GM23338 (cell line): ENCODE results near the gene MYCBP2. TPM values are rescaled to one million over a fixed set of nuclear protein-coding genes. Genes with fewer than 3 reads are reported as not detected.

Source experiments
- ATAC-seq: fragments of 200-7000 bp; cut with Tn5 transposase; 3 replicates; pipeline ENCODE4 v1.9.1; 2020
- DNase-seq: peaks from one replicate; pipeline ENCODE4 v3.0.0-alpha.2; 2015; ENCODE audit warnings: low spot score
- H2AFZ ChIP-seq: fragments of 200-600 bp; sonication (generic); 2 replicates; pipeline ENCODE4 v1.8.0; 2016; ENCODE audit warnings: antibody characterized with exemption, mild to moderate bottlenecking, moderate library complexity
- H3F3A ChIP-seq: fragments of 200-600 bp; sonication (generic); replicated peaks from 2 replicates; pipeline ENCODE4 v1.8.0; 2017; ENCODE audit warnings: antibody characterized with exemption, mixed run types, low read depth
- H3K27ac ChIP-seq: fragments of 200-600 bp; sonication (generic); 2 replicates; pipeline ENCODE4 v1.6.1; 2016; ENCODE audit warnings: low read depth
- H3K27me3 ChIP-seq: fragments of 200-600 bp; sonication (generic); 2 replicates; pipeline ENCODE4 v1.8.0; 2016; ENCODE audit warnings: mild to moderate bottlenecking, mixed run types, moderate library complexity; ENCODE audit not compliant: insufficient read depth
- H3K36me3 ChIP-seq: fragments of 200-600 bp; sonication (generic); 2 replicates; pipeline ENCODE4 v1.8.0; 2016; ENCODE audit warnings: mild to moderate bottlenecking; ENCODE audit not compliant: insufficient read depth
- H3K4me1 ChIP-seq: fragments of 200-600 bp; sonication (generic); 2 replicates; pipeline ENCODE4 v1.8.0; 2016; ENCODE audit warnings: mild to moderate bottlenecking, moderate library complexity; ENCODE audit not compliant: insufficient read depth
- H3K4me2 ChIP-seq: fragments of 200-600 bp; sonication (generic); 2 replicates; pipeline ENCODE4 v1.7.1; 2017; ENCODE audit warnings: mixed run types
- H3K4me3 ChIP-seq: fragments of 200-600 bp; sonication (generic); 2 replicates; pipeline ENCODE4 v1.6.1; 2016; ENCODE audit warnings: mixed run types
- H3K79me2 ChIP-seq: fragments of 200-600 bp; sonication (generic); replicated peaks from 2 replicates; pipeline ENCODE4 v1.8.0; 2017; ENCODE audit warnings: mild to moderate bottlenecking; ENCODE audit not compliant: insufficient read depth
- H3K9me2 ChIP-seq: fragments of 200-600 bp; sonication (generic); 2 replicates; pipeline ENCODE4 v1.8.0; 2017; ENCODE audit not compliant: insufficient read depth
- H4K20me1 ChIP-seq: fragments of 200-600 bp; sonication (generic); replicated peaks from 2 replicates; pipeline ENCODE4 v1.8.0; 2017; ENCODE audit warnings: mild to moderate bottlenecking; ENCODE audit not compliant: insufficient read depth
- H3K27ac Mint-ChIP-seq: 2 replicates; pipeline ENCODE4 v1.8.0; 2020; ENCODE audit warnings: inconsistent platforms, mild to moderate bottlenecking, moderate library complexity, mixed read lengths
- H3K27me3 Mint-ChIP-seq: 3 replicates; pipeline ENCODE4 v1.8.0; 2022; ENCODE audit warnings: low read depth, mild to moderate bottlenecking, moderate library complexity, mixed read lengths, inconsistent platforms; ENCODE audit not compliant: insufficient read depth, poor library complexity
- H3K36me3 Mint-ChIP-seq: 3 replicates; pipeline ENCODE4 v1.8.0; 2021; ENCODE audit warnings: low read depth, mild to moderate bottlenecking, inconsistent platforms, moderate library complexity, mixed read lengths
- H3K4me1 Mint-ChIP-seq: 3 replicates; pipeline ENCODE4 v1.8.0; 2020; ENCODE audit warnings: mild to moderate bottlenecking, inconsistent platforms, mixed read lengths
- H3K4me3 Mint-ChIP-seq: 3 replicates; pipeline ENCODE4 v1.8.0; 2021; ENCODE audit warnings: moderate library complexity, mild to moderate bottlenecking, inconsistent platforms, mixed read lengths
- H3K9me3 Mint-ChIP-seq: 3 replicates; pipeline ENCODE4 v1.8.0; 2020; ENCODE audit warnings: moderate library complexity, mild to moderate bottlenecking, inconsistent platforms, mixed read lengths
- CREB1 ChIP-seq: fragments of 250-450 bp; sonication (Bioruptor Pico); IDR thresholded peaks from 2 replicates; pipeline ENCODE4 v1.5.0; 2020; ENCODE audit warnings: low read depth, mild to moderate bottlenecking, moderate library complexity
- EZH2phosphoT487 ChIP-seq: fragments of 200-600 bp; sonication (generic); IDR thresholded peaks from one replicate; pipeline ENCODE4 v1.8.1; 2018; ENCODE audit warnings: antibody characterized with exemption; ENCODE audit not compliant: unreplicated experiment
- JUNB ChIP-seq: IDR thresholded peaks from one replicate; pipeline ENCODE4 v1.6.1; 2016; ENCODE audit warnings: antibody characterized with exemption; ENCODE audit not compliant: unreplicated experiment
- POLR2AphosphoS5 ChIP-seq: IDR thresholded peaks from 2 replicates; pipeline ENCODE4 v1.6.1; 2016; ENCODE audit warnings: antibody characterized with exemption, low read depth
- REST ChIP-seq: IDR thresholded peaks from one replicate; pipeline ENCODE4 v1.6.1; 2018; ENCODE audit warnings: antibody characterized with exemption; ENCODE audit not compliant: unreplicated experiment
- STAT1 ChIP-seq: IDR thresholded peaks from one replicate; pipeline ENCODE4 v1.6.1; 2016; ENCODE audit warnings: antibody characterized with exemption; ENCODE audit not compliant: unreplicated experiment
- ZNF114 ChIP-seq: fragments of 250-450 bp; sonication (Bioruptor Pico); IDR thresholded peaks from 2 replicates; pipeline ENCODE4 v1.5.0; 2020; ENCODE audit warnings: mild to moderate bottlenecking, moderate library complexity
- ZNF462 ChIP-seq: fragments of 250-450 bp; sonication (Bioruptor Pico); IDR thresholded peaks from 2 replicates; pipeline ENCODE4 v1.5.0; 2020; ENCODE audit warnings: mild to moderate bottlenecking, moderate library complexity
- polyA plus RNA-seq: library from polyadenylated mRNA; unstranded; fragments of >200 nt; fragmentation: Nextera tagmentation; extraction: Ambion mirVana; gene quantifications from 2 replicates; pipeline ENCODE4 v1.2.1, GENCODE V29; 2016
- total RNA-seq: library from RNA; depleted of rRNA; stranded (reverse); fragments of >200 nt; shearing (Covaris generic); gene quantifications from 2 replicates; pipeline ENCODE4 v1.2.3, GENCODE V29; 2014

MYCBP2 gene
- total and polyA plus RNA-seq, 2 experiments from 2014 or later, result 54.6 to 77.2 TPM

GRCh38 chr13:77358001-77358400 lies 31.1 kb upstream of the MYCBP2 start (continued):
- TF ChIP-seq ZNF462 (no peak), ZNF114 (CRISPR knock-in tag) (no peak), REST (no peak)

- Histone ChIP-seq H2AFZ (no peak overlapping the region), H3K36me3 (no peaks in the 10 kb centered on the region), H3K4me2 (no peak overlapping the region), H3K27me3 (no peaks in the 10 kb centered on the region), H3K27ac (no peak overlapping the region), H3K4me3 (no peak overlapping the region), H3K9me2 (peaks cover 3% of the 10 kb centered on the region; the same call in 1 of the 2 replicates), H3F3A (no peaks in the 10 kb centered on the region), H4K20me1 (no peaks in the 10 kb centered on the region), H3K79me2 (no peaks in the 10 kb centered on the region), H3K4me1 (no peaks in the 10 kb centered on the region)
- Mint-ChIP-seq H3K27ac (no peak overlapping the region), H3K36me3 (no peaks in the 10 kb centered on the region), H3K4me3 (no peak overlapping the region), H3K9me3 (no peaks in the 10 kb centered on the region), H3K4me1 (no peaks in the 10 kb centered on the region), H3K27me3 (no peaks in the 10 kb centered on the region)
- DNase-seq (no peak), ATAC-seq (no peak)
- TF ChIP-seq ZNF114 (CRISPR knock-in tag), result no peak
- no peak for TF ChIP-seq EZH2phosphoT487
- TF ChIP-seq REST, result no peak
- no peak for TF ChIP-seq CREB1
- TF ChIP-seq STAT1, result no peak
- no peak for TF ChIP-seq JUNB
- no peak for TF ChIP-seq POLR2AphosphoS5
Measured at GRCh38 chr13:77356155-77356554, 29.3 kb upstream of the MYCBP2 start.
